Measurements from ENCODE around the gene CASK.

CASK gene

DNA sequence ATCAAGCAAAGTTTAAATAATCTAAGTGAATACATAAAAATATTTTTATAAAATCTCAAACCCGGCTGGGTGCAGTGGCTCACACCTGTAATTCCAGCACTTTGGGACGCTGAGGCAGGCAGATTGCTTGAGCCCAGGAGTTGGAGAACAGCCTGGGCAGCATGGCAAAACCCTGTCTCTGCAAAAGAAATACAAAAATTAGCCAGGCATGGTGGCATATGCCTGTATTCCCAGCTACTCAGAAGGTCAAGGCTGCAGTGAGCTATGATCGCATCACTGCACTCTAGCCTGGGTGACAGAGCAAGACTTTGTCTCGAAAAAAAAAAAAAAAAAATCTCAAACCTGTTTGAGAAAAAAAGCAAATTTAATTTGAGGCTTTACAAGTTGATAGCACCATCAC, 331.4 kb downstream of the CASK start:
- DNase-seq (ENCODE audit: low spot score in 2 of 2) (no peak), ATAC-seq (ENCODE audit: low read depth) (no peak)
- H3K4me3 Mint-ChIP-seq: no peak overlapping the region
- peaks cover 10% of the 10 kb centered on the region for H3K4me1 Mint-ChIP-seq
- H3K27me3 Mint-ChIP-seq: no peaks in the 10 kb centered on the region
- peaks cover 2% of the 10 kb centered on the region for H3K36me3 Mint-ChIP-seq
- H3K9me3 Mint-ChIP-seq: no peaks in the 10 kb centered on the region
- no peak overlapping the region for H3K27ac Mint-ChIP-seq

DNA sequence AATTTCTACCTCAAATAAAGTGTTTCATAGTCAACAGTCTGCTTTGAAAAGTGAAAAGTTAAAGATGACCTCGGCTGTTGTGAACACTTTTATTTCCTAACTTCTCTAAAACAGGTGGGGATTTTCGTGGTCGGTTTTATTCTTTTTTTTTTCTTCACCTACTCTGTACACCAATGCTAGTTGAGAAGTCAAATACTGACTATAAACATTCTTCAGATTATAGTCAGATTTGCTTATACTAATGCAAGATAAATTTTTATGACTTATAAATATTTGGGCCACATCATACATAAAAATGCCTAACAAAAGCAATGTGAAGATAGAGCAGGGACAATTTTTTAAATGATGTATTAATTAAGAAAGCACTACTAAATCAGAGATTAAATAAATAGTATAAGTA, 332.7 kb downstream of the CASK start:
- H3K4me1 Mint-ChIP-seq: peaks cover 8% of the 10 kb centered on the region
- no peak overlapping the region for H3K4me3 Mint-ChIP-seq
- H3K27ac Mint-ChIP-seq: no peak overlapping the region

DNA sequence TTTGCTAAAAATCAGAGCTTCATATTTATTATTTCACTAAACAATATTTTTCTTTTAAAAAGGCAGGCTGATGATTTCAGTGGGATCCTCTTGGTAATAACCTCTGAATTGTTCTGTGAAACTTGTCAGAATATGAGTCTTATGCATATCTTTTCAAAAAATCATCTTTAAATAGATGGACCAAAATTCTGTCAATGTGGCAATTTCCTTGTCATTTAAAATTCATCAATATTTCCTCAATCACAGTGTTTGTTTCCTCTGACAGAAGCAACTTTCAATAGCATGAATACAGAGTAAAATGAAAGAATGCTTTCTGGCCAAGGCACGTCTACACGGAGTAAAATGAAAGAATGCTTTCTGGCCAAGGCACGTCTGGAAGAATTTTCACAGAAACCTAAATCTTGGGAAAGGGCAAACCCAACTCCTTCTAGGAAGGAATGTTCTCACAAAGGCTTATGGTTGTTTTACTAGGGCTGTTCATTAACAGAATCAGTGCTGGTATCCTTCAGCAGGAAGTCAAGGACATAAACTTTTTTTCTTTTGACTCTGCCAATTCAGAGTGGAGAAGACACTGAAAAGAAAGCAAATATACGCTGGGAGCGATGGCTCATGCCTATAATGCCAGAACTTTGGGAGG, 333.6 kb downstream of the CASK start:
- no peak overlapping the region for H3K4me3 Mint-ChIP-seq
- H3K27me3 Mint-ChIP-seq: no peaks in the 10 kb centered on the region
- no peak for ATAC-seq (ENCODE audit: low read depth)
- no peak for DNase-seq (ENCODE audit: low spot score in 2 of 2)
- peaks cover 6% of the 10 kb centered on the region for H3K36me3 Mint-ChIP-seq
- no peak overlapping the region for H3K27ac Mint-ChIP-seq
- H3K9me3 Mint-ChIP-seq: no peaks in the 10 kb centered on the region
- peaks cover 8% of the 10 kb centered on the region for H3K4me1 Mint-ChIP-seq

More for the DNA sequence above, 332.7 kb downstream of the CASK start:
- DNase-seq (ENCODE audit: low spot score in 2 of 2): no peak
- ATAC-seq (ENCODE audit: low read depth): no peak
- H3K27me3 Mint-ChIP-seq: no peaks in the 10 kb centered on the region
- H3K36me3 Mint-ChIP-seq: peaks cover 2% of the 10 kb centered on the region
- no peaks in the 10 kb centered on the region for H3K9me3 Mint-ChIP-seq

DNA sequence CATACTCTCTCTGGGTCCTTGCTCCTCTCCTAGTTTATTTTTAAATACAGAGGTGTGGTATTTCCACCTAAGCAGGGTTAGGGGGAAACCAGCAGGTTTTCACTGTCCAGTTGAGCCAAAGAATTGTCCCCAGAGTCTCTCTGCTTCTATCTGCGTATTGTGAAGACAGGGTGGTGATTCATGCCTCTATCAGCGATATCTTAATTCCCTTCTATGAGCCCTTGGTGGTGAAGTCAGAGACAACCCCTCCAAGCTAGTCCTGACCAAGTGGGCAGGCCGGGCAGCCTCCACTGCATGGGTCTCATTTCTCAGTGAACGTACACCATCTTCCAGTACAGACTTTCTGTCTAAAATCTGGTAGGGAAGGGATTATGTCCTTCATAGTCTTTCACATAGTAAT, 335.1 kb downstream of the CASK start:
- no peak for DNase-seq (ENCODE audit: low spot score in 2 of 2)
- no peak overlapping the region for H3K4me3 Mint-ChIP-seq
- H3K4me1 Mint-ChIP-seq: peaks cover 3% of the 10 kb centered on the region
- H3K36me3 Mint-ChIP-seq: peaks cover 9% of the 10 kb centered on the region
- no peaks in the 10 kb centered on the region for H3K9me3 Mint-ChIP-seq
- no peak for ATAC-seq (ENCODE audit: low read depth)
- no peaks in the 10 kb centered on the region for H3K27me3 Mint-ChIP-seq
- H3K27ac Mint-ChIP-seq: no peak overlapping the region

DNA sequence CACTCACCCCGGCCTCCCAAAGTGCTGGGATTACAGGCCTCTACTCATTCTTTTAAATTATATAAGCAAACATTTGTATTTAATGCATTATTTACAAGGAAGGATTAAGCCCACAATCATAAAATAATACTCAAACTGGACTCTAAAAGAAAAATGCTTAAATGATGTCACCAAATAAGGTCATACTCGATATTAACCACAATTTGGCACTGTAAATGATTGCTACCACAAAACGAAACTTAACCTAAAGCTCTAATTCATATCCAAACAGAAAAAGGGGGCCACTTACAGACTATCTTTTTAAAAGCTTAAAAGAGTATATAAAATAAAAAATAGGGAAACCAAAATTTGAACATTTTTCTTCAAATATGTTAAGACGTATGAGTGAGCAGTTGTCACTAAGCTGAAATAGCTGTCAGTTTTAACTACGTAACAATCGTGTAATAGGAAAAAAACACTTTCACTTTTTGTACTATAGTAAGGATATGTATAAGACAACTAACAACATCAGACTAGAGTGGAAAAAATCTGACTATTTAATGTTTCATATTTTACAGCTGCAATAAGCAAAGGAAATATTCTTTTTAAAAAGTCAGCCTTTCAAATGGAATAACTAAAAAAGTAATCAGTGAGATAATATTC, 342.8 kb downstream of the CASK start:
- ATAC-seq (ENCODE audit: low read depth): peak; percentile 53
- Mint-ChIP-seq H3K27ac (peak overlapping the region; percentile 45), H3K36me3 (peaks cover 26% of the 10 kb centered on the region), H3K4me1 (peaks cover 6% of the 10 kb centered on the region), H3K9me3 (no peaks in the 10 kb centered on the region), H3K27me3 (no peaks in the 10 kb centered on the region), H3K4me3 (no peak overlapping the region)
- DNase-seq (ENCODE audit: low spot score in 2 of 2): no peak

DNA sequence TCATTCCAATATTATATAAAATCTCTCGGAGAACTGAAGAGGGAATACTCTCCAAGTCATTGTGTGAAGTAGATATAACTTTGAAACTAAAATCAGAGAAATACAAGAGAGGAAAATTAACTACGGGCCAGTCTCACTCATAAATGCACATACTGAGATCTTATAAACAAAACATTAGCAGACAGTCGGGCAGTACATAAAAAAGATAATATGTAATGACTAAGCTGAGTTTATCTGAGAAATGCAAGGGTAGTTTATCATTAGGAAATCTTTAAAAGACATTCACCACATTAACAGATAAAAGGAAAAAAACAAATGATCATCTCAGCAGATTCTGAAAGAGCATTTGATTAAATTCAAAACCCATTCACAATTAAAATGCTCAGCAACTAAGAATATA, 359.5 kb downstream of the CASK start:
- Mint-ChIP-seq H3K4me3 (no peak overlapping the region), H3K9me3 (no peaks in the 10 kb centered on the region), H3K27ac (no peak overlapping the region), H3K27me3 (no peaks in the 10 kb centered on the region), H3K4me1 (peaks cover 5% of the 10 kb centered on the region), H3K36me3 (peaks cover 8% of the 10 kb centered on the region)
- no peak for ATAC-seq (ENCODE audit: low read depth)
- DNase-seq (ENCODE audit: low spot score in 2 of 2): no peak

DNA sequence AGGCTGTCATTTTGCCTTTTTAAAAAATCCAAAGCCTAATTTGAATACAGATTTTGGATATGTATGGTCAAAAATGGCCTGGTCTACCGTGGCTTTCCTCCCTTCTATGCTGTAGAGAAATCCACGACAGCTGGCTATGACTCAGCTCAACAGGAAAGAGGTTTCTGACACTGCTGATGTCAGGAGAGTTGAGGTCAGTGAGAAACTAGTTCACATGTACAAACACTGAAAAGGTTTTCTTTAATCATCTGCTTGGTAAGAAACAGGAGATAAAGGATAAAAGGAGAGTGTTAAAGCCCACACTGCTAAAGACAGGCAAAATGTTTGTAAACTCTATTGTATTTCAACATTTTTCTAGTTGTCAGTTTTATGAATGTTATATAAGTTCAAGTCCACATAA, 362.3 kb downstream of the CASK start:
- Mint-ChIP-seq H3K4me3 (no peak overlapping the region), H3K9me3 (no peaks in the 10 kb centered on the region), H3K27ac (peak overlapping the region; percentile 68), H3K4me1 (peaks cover 5% of the 10 kb centered on the region), H3K36me3 (peaks cover 5% of the 10 kb centered on the region), H3K27me3 (no peaks in the 10 kb centered on the region)
- no peak for DNase-seq (ENCODE audit: low spot score in 2 of 2)
- ATAC-seq (ENCODE audit: low read depth): no peak

DNA sequence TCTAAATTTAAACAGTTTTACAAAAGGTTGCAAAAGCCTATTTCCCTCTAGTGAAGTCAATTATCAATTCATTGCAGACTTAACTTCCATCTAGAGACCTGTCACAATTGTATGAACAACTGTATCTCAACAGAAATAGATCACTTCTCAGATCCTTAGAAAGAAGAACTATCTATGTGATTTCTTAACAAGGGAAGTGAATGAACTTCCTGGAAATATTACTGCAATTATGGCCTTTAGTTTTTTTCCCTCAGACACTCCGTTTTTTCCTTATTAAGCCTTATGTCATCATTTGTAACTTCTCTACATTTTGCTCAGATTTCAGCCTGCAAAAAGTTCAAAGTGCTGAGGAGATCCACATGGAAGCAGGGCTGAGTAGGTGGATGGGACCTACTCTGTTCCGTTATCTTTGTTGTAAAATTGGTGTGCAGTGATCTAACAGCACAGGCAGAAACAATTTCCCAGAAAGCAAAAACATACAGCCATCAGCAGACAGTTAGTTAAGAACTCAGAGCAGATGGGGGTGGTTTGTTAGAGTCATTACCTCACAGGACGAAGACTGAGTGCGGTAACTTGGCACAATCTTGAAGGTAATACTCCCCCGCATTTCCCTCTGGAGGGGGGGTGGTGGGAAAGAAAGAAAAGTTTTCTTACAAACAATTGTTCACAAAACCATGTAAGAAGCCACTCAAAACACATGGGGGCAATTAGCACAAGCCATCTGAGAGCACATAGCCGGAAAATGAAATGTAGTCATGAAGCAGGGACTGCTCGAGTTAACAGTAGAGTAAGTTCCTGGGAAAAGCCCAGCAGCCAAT, 363.9 kb downstream of the CASK start:
- peak overlapping the region; percentile 65 for H3K27ac Mint-ChIP-seq
- ATAC-seq (ENCODE audit: low read depth) (no peak), DNase-seq (ENCODE audit: low spot score in 2 of 2) (no peak)
- no peaks in the 10 kb centered on the region for H3K27me3 Mint-ChIP-seq
- no peaks in the 10 kb centered on the region for H3K36me3 Mint-ChIP-seq
- no peaks in the 10 kb centered on the region for H3K9me3 Mint-ChIP-seq
- peaks cover 5% of the 10 kb centered on the region for H3K4me1 Mint-ChIP-seq
- H3K4me3 Mint-ChIP-seq: peak overlapping the region; percentile 5

DNA sequence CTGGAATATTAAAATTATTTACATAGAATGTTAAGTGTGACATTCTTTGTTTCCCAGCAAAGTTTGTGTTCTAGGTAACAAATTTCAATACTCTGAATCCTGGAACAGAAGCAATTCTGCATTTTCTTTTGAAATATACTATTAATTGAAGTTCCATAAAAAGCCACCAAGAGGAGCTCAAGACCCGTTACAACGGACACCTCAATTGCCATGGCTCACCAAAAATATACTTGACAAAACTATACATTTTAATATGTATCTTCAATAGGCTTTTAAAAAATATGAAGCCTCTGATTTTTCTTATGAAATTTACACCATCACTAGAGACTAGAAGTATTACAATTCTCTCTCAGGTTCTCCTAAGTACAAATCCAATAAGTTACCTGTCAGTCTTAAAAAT, 364.8 kb downstream of the CASK start:
- ATAC-seq (ENCODE audit: low read depth) (no peak), DNase-seq (ENCODE audit: low spot score in 2 of 2) (peak in 1 of 2 donors; percentile 4)
- Mint-ChIP-seq H3K9me3 (no peaks in the 10 kb centered on the region), H3K4me3 (no peak overlapping the region), H3K27me3 (no peaks in the 10 kb centered on the region), H3K36me3 (no peaks in the 10 kb centered on the region), H3K4me1 (peaks cover 5% of the 10 kb centered on the region), H3K27ac (no peak overlapping the region)

DNA sequence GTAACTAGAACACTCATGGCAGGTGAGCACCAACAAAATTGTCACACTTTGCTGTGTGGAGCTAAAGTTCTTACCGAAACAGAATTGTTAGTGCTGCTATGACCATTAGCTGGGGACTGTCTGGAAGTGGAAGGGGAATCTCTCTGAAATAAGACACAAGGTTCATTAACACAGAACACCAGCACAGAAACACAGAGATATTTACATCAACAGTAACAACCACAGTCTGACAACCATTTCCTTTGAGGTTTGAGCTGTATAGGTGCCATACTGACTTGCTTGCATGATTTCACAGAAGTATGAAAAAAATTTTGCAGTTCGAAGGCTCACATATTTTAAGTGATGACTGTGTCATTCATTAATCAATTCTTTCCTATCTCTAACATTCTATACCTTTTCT, 366.4 kb downstream of the CASK start:
- no peak overlapping the region for H3K4me3 Mint-ChIP-seq
- no peak overlapping the region for H3K27ac Mint-ChIP-seq
- no peaks in the 10 kb centered on the region for H3K36me3 Mint-ChIP-seq
- DNase-seq (ENCODE audit: low spot score in 2 of 2): no peak
- H3K9me3 Mint-ChIP-seq: no peaks in the 10 kb centered on the region
- H3K27me3 Mint-ChIP-seq: no peaks in the 10 kb centered on the region
- peaks cover 5% of the 10 kb centered on the region for H3K4me1 Mint-ChIP-seq
- no peak for ATAC-seq (ENCODE audit: low read depth)

DNA sequence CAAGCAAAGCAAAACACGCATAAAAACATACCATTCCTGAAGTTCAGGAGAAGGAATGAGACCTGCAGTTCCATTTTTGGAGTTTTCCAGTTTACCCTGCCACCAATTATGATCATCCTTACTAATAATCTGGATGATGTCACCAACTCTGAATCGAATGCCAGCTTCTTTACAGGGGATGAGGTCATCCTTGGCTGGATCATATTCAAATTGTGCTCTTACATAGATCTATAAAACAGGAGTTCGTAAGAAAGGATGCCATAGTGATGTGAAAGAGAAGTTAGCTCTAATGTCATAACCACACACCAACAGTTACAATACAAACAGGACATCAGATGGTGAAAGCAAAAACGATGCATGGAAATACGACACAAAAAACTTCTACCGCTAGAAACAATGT, 369.7 kb downstream of the CASK start:
- DNase-seq (ENCODE audit: low spot score in 2 of 2) (no peak), ATAC-seq (ENCODE audit: low read depth) (no peak)
- no peaks in the 10 kb centered on the region for H3K27me3 Mint-ChIP-seq
- H3K27ac Mint-ChIP-seq: no peak overlapping the region
- H3K4me3 Mint-ChIP-seq: no peak overlapping the region
- peaks cover 2% of the 10 kb centered on the region for H3K36me3 Mint-ChIP-seq
- H3K9me3 Mint-ChIP-seq: no peaks in the 10 kb centered on the region
- H3K4me1 Mint-ChIP-seq: no peaks in the 10 kb centered on the region

DNA sequence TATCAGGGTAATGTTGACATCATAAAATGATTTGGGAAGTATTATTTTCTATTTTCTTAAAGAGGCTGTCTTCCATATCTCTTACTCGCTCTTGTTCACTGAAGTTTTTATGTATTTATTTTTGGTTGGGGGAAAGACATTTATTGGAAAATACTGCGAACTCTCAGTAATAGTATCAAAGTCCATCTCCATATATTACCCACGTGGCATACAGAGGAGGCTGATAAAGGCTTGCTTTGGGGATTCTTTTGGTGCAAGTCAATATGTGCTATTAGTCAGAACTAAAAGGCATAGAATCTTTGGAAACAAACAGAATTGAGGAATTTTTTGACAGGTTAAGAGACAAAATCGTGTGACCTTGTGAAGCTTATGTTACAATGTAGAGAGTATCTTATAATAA, 374.9 kb downstream of the CASK start:
- H3K27ac Mint-ChIP-seq: no peak overlapping the region
- H3K27me3 Mint-ChIP-seq: no peaks in the 10 kb centered on the region
- H3K36me3 Mint-ChIP-seq: peaks cover 8% of the 10 kb centered on the region
- no peaks in the 10 kb centered on the region for H3K4me1 Mint-ChIP-seq
- H3K4me3 Mint-ChIP-seq: no peak overlapping the region
- no peaks in the 10 kb centered on the region for H3K9me3 Mint-ChIP-seq
- ATAC-seq (ENCODE audit: low read depth) (no peak), DNase-seq (ENCODE audit: low spot score in 2 of 2) (no peak)

DNA sequence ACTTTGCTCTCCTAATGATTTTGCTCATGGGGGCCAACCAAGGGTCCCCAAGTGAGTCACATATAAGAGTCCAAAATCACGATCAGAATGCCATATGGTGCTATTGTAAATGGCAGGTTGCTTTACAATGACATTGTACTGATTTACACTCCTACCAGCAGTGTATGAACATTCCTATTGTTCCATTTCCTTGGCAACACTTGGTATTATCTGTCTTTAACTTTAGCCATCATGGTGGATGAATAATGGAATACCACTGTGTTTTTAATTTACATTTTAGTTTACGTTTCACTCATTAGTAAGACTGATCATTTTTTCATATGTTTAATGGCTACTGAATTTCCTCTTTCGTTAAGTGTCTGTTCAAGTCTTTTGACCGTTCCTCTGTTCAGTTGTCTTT, 379.7 kb downstream of the CASK start:
- no peak for DNase-seq (ENCODE audit: low spot score in 2 of 2)
- Mint-ChIP-seq H3K27me3 (no peaks in the 10 kb centered on the region), H3K9me3 (no peaks in the 10 kb centered on the region), H3K36me3 (peaks cover 15% of the 10 kb centered on the region), H3K27ac (no peak overlapping the region), H3K4me1 (no peaks in the 10 kb centered on the region), H3K4me3 (no peak overlapping the region)
- ATAC-seq (ENCODE audit: low read depth): no peak

DNA sequence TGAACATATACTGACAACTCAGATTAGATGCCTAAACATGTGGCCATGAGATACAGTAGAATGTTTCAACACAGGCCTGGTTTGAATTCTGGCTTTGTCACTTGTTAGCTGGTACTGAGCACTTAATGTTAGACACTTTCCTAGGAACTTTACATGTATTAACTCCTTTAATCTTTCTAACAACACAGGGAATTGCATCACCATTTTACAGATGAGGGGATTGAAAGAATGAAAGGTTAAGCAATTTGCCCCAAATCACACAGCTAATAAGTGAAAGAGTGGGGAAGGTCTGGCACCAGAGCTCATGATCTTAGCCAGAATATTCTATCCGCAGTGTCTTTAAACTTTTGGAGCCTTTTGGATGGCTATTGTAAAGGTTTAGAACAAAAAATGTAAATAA, 380.3 kb downstream of the CASK start:
- ATAC-seq (ENCODE audit: low read depth): no peak
- Mint-ChIP-seq H3K27ac (no peak overlapping the region), H3K9me3 (no peaks in the 10 kb centered on the region), H3K4me3 (no peak overlapping the region), H3K36me3 (peaks cover 14% of the 10 kb centered on the region), H3K4me1 (no peaks in the 10 kb centered on the region), H3K27me3 (no peaks in the 10 kb centered on the region)
- no peak for DNase-seq (ENCODE audit: low spot score in 2 of 2)
